WTC11 (cell line): ENCODE results near the gene ENO2. TPM values are rescaled to one million over a fixed set of nuclear protein-coding genes. Genes with fewer than 3 reads are reported as not detected.

ENCODE experiments used
- ATF6 ChIP-seq: sonication (generic); formaldehyde crosslinking; IDR thresholded peaks from 2 replicates; pipeline ENCODE4 v1.8.1; 2023; ENCODE audit warnings: mild to moderate bottlenecking, missing genetic modification reagents
- CBFB ChIP-seq: sonication (generic); formaldehyde crosslinking; IDR thresholded peaks from 2 replicates; pipeline ENCODE4 v1.8.1; 2022; ENCODE audit warnings: mild to moderate bottlenecking, low read depth, missing genetic modification reagents
- CDX4 ChIP-seq: fragments of 250-450 bp; sonication (Bioruptor Pico); IDR thresholded peaks from 2 replicates; pipeline ENCODE4 v1.9.0; 2021; ENCODE audit warnings: moderate library complexity, mild to moderate bottlenecking, inconsistent platforms, borderline replicate concordance
- CREB1 ChIP-seq: sonication (generic); formaldehyde crosslinking; IDR thresholded peaks from 2 replicates; pipeline ENCODE4 v1.8.0; 2023; ENCODE audit warnings: mild to moderate bottlenecking, missing genetic modification reagents
- CTCF ChIP-seq: fragments of 200-600 bp; IDR thresholded peaks from 2 replicates; pipeline ENCODE4 v1.8.0; 2022; ENCODE audit warnings: antibody characterized with exemption
- ELF4 ChIP-seq: sonication (generic); formaldehyde crosslinking; IDR thresholded peaks from 2 replicates; pipeline ENCODE4 v1.8.1; 2022; ENCODE audit warnings: low read depth, mild to moderate bottlenecking, moderate library complexity, missing genetic modification reagents
- ESRRA ChIP-seq: sonication (generic); formaldehyde crosslinking; IDR thresholded peaks from 2 replicates; pipeline ENCODE4 v1.8.1; 2022; ENCODE audit warnings: mild to moderate bottlenecking, missing genetic modification reagents, borderline replicate concordance
- GRHL2 ChIP-seq: fragments of 250-450 bp; sonication (Bioruptor Pico); IDR thresholded peaks from 2 replicates; pipeline ENCODE4 v1.8.0; 2022; ENCODE audit warnings: mild to moderate bottlenecking, moderate library complexity; ENCODE audit not compliant: insufficient replicate concordance, severe bottlenecking
- IRF1 ChIP-seq: sonication (generic); formaldehyde crosslinking; IDR thresholded peaks from 2 replicates; pipeline ENCODE4 v1.8.0; 2023; ENCODE audit warnings: missing genetic modification reagents
- NFATC4 ChIP-seq: fragments of 250-450 bp; sonication (Bioruptor Pico); IDR thresholded peaks from 2 replicates; pipeline ENCODE4 v1.9.0; 2021; ENCODE audit warnings: mild to moderate bottlenecking
- NFE2L1 ChIP-seq: sonication (generic); formaldehyde crosslinking; IDR thresholded peaks from 2 replicates; pipeline ENCODE4 v1.8.1; 2023; ENCODE audit warnings: missing genetic modification reagents
- OVOL2 ChIP-seq: fragments of 250-450 bp; sonication (Bioruptor Pico); IDR thresholded peaks from 2 replicates; pipeline ENCODE4 v1.9.0; 2021; ENCODE audit warnings: mild to moderate bottlenecking, borderline replicate concordance
- SOX15 ChIP-seq: fragments of 250-450 bp; sonication (Bioruptor Pico); IDR thresholded peaks from 2 replicates; pipeline ENCODE4 v1.9.0; 2021; ENCODE audit warnings: mild to moderate bottlenecking
- ZNF219 ChIP-seq: sonication (generic); formaldehyde crosslinking; IDR thresholded peaks from 2 replicates; pipeline ENCODE4 v1.8.0; 2023; ENCODE audit warnings: missing genetic modification reagents, mild to moderate bottlenecking, borderline replicate concordance
- ZNF425 ChIP-seq: fragments of 250-450 bp; sonication (Bioruptor Pico); conservative IDR thresholded peaks from 2 replicates; pipeline ENCODE4 v1.9.0; 2021; ENCODE audit warnings: mild to moderate bottlenecking
- total RNA-seq: library from RNA; stranded (reverse); gene quantifications from 3 replicates; pipeline ENCODE4 v1.2.3, GENCODE V29; 2021
- TF ChIP-seq, protein P1 (sequence below): sonication (generic); formaldehyde crosslinking; IDR thresholded peaks from 2 replicates; pipeline ENCODE4 v1.8.0; 2022; ENCODE audit warnings: missing genetic modification reagents
- TF ChIP-seq, protein P2 (sequence below): sonication (generic); formaldehyde crosslinking; IDR thresholded peaks from 2 replicates; pipeline ENCODE4 v1.8.0; 2023; ENCODE audit warnings: mild to moderate bottlenecking, missing genetic modification reagents
- TF ChIP-seq, protein P3 (sequence below): sonication (generic); formaldehyde crosslinking; conservative IDR thresholded peaks from 2 replicates; pipeline ENCODE4 v1.8.1; 2023; ENCODE audit warnings: mild to moderate bottlenecking, low read depth, missing genetic modification reagents, moderate library complexity
- TF ChIP-seq, protein P4 (sequence below): fragments of 250-450 bp; sonication (Bioruptor Pico); IDR thresholded peaks from 2 replicates; pipeline ENCODE4 v1.9.0; 2021; ENCODE audit warnings: mild to moderate bottlenecking

The ENO2 gene
- total RNA-seq, 1 experiment from 2014 or later: 118 TPM

DNA sequence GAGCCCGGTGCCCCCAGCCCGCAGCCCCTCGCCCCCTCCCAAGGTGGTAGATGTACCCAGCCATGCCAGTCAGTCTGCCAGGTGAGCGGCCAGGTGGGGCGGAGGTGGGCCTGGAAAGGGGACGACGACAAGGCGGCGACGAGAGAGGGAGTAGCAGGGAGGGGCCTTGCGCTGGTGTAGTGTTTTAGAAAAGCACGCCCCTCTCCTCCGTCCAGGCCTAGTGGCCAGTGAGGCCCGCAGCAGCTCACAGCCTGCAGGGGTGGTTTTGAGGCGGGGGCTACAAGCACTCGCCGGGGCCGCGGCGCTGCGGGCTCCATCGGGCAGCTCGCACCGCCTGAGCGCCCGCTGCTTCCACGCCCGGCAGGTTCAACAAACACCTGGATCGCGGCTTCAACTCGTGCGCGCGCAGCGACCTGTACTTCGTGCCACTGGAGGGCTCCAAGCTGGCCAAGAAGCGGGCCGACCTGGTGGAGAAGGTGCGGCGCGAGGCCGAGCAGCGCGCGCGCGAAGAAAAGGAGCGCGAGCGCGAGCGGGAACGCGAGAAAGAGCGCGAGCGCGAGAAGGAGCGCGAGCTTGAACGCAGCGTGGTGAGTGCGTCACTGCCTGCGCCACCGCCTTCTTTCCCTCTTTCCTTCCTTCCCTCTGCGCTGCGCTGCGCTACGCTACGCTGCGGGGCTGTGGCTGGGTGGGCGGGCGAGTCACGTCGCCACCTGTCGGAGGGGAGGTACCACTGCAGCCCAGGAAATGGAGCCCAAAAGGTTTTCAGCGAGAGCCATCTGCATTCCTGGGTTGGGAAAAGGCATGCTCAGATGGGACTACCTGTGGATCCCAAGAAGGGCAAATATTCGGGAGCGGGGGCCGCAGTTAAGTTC is 23.3 kb downstream of the ENO2 start (continued):
- TF ChIP-seq, protein P1, sequence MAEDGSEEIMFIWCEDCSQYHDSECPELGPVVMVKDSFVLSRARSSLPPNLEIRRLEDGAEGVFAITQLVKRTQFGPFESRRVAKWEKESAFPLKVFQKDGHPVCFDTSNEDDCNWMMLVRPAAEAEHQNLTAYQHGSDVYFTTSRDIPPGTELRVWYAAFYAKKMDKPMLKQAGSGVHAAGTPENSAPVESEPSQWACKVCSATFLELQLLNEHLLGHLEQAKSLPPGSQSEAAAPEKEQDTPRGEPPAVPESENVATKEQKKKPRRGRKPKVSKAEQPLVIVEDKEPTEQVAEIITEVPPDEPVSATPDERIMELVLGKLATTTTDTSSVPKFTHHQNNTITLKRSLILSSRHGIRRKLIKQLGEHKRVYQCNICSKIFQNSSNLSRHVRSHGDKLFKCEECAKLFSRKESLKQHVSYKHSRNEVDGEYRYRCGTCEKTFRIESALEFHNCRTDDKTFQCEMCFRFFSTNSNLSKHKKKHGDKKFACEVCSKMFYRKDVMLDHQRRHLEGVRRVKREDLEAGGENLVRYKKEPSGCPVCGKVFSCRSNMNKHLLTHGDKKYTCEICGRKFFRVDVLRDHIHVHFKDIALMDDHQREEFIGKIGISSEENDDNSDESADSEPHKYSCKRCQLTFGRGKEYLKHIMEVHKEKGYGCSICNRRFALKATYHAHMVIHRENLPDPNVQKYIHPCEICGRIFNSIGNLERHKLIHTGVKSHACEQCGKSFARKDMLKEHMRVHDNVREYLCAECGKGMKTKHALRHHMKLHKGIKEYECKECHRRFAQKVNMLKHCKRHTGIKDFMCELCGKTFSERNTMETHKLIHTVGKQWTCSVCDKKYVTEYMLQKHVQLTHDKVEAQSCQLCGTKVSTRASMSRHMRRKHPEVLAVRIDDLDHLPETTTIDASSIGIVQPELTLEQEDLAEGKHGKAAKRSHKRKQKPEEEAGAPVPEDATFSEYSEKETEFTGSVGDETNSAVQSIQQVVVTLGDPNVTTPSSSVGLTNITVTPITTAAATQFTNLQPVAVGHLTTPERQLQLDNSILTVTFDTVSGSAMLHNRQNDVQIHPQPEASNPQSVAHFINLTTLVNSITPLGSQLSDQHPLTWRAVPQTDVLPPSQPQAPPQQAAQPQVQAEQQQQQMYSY: no peak
- TF ChIP-seq ATF6 (CRISPR knock-in tag) (no peak), IRF1 (peak; percentile 70; the same call in 1 of the 2 replicates), ZNF425 (0 out of 2 replicates have a peak, but pooled peaks have one; percentile 37), OVOL2 (CRISPR knock-in tag) (no peak), NFATC4 (peak; percentile 84; the same call in 1 of the 2 replicates), CTCF (peak; percentile 92), ELF4 (CRISPR knock-in tag) (0 out of 2 replicates have a peak, but pooled peaks have one; percentile 83), SOX15 (CRISPR knock-in tag) (no peak), ESRRA (CRISPR knock-in tag) (peak; percentile 75), GRHL2 (no peak), CREB1 (CRISPR knock-in tag) (peak; percentile 90), CBFB (CRISPR knock-in tag) (peak; percentile 93), ZNF219 (CRISPR knock-in tag) (peak; percentile 82), CDX4 (CRISPR knock-in tag) (no peak), NFE2L1 (CRISPR knock-in tag) (peak; percentile 86; the same call in 1 of the 2 replicates)
- TF ChIP-seq, protein P2, sequence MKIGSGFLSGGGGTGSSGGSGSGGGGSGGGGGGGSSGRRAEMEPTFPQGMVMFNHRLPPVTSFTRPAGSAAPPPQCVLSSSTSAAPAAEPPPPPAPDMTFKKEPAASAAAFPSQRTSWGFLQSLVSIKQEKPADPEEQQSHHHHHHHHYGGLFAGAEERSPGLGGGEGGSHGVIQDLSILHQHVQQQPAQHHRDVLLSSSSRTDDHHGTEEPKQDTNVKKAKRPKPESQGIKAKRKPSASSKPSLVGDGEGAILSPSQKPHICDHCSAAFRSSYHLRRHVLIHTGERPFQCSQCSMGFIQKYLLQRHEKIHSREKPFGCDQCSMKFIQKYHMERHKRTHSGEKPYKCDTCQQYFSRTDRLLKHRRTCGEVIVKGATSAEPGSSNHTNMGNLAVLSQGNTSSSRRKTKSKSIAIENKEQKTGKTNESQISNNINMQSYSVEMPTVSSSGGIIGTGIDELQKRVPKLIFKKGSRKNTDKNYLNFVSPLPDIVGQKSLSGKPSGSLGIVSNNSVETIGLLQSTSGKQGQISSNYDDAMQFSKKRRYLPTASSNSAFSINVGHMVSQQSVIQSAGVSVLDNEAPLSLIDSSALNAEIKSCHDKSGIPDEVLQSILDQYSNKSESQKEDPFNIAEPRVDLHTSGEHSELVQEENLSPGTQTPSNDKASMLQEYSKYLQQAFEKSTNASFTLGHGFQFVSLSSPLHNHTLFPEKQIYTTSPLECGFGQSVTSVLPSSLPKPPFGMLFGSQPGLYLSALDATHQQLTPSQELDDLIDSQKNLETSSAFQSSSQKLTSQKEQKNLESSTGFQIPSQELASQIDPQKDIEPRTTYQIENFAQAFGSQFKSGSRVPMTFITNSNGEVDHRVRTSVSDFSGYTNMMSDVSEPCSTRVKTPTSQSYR (CRISPR knock-in tag): peak; percentile 87; the same call in 1 of the 2 replicates
- TF ChIP-seq, protein P3, sequence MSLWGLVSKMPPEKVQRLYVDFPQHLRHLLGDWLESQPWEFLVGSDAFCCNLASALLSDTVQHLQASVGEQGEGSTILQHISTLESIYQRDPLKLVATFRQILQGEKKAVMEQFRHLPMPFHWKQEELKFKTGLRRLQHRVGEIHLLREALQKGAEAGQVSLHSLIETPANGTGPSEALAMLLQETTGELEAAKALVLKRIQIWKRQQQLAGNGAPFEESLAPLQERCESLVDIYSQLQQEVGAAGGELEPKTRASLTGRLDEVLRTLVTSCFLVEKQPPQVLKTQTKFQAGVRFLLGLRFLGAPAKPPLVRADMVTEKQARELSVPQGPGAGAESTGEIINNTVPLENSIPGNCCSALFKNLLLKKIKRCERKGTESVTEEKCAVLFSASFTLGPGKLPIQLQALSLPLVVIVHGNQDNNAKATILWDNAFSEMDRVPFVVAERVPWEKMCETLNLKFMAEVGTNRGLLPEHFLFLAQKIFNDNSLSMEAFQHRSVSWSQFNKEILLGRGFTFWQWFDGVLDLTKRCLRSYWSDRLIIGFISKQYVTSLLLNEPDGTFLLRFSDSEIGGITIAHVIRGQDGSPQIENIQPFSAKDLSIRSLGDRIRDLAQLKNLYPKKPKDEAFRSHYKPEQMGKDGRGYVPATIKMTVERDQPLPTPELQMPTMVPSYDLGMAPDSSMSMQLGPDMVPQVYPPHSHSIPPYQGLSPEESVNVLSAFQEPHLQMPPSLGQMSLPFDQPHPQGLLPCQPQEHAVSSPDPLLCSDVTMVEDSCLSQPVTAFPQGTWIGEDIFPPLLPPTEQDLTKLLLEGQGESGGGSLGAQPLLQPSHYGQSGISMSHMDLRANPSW: 0 out of 2 replicates have a peak, but pooled peaks have one; percentile 21
- TF ChIP-seq, protein P4, sequence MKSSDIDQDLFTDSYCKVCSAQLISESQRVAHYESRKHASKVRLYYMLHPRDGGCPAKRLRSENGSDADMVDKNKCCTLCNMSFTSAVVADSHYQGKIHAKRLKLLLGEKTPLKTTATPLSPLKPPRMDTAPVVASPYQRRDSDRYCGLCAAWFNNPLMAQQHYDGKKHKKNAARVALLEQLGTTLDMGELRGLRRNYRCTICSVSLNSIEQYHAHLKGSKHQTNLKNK (CRISPR knock-in tag): peak; percentile 66; the same call in 1 of the 2 replicates
